HEK293 (cell line): Measurements from ENCODE around the gene EDARADD.

Experiments
- OVOL3 ChIP-seq: fragments of 450-650 bp; formaldehyde crosslinking; IDR thresholded peaks from 2 replicates; pipeline ENCODE4 v1.5.1; 2016; ENCODE audit warnings: missing biosample characterization, missing genetic modification characterization
- REPIN1 ChIP-seq: fragments of 450-650 bp; formaldehyde crosslinking; IDR thresholded peaks from 2 replicates; pipeline ENCODE4 v1.5.1; 2017; ENCODE audit warnings: missing biosample characterization, missing genetic modification characterization, low read depth
- SCRT1 ChIP-seq: fragments of 450-650 bp; formaldehyde crosslinking; IDR thresholded peaks from 2 replicates; pipeline ENCODE4 v1.5.1; 2016; ENCODE audit warnings: missing biosample characterization, missing genetic modification characterization, borderline replicate concordance
- SETDB1 ChIP-seq: IDR thresholded peaks from one replicate; pipeline ENCODE4 v1.6.1; 2017; ENCODE audit warnings: mild to moderate bottlenecking, low read length, moderate library complexity, mixed read lengths; ENCODE audit not compliant: insufficient read length
- TRIM28 ChIP-seq: IDR thresholded peaks from 2 replicates; pipeline ENCODE4 v1.6.1; 2011; ENCODE audit warnings: low read length, control low read depth, borderline replicate concordance
- WT1 ChIP-seq: fragments of 450-650 bp; formaldehyde crosslinking; IDR thresholded peaks from 2 replicates; pipeline ENCODE4 v1.5.1; 2016; ENCODE audit warnings: missing biosample characterization, missing genetic modification characterization
- YY1 ChIP-seq: fragments of 450-650 bp; formaldehyde crosslinking; IDR thresholded peaks from 2 replicates; pipeline ENCODE4 v1.5.1; 2018; ENCODE audit warnings: missing biosample characterization, missing genetic modification characterization
- ZIC2 ChIP-seq: fragments of 450-650 bp; formaldehyde crosslinking; IDR thresholded peaks from 2 replicates; pipeline ENCODE4 v1.5.1; 2016; ENCODE audit warnings: missing biosample characterization, missing genetic modification characterization
- ZNF138 ChIP-seq: fragments of 450-650 bp; formaldehyde crosslinking; IDR thresholded peaks from 2 replicates; pipeline ENCODE4 v1.5.1; 2016; ENCODE audit warnings: missing biosample characterization, missing genetic modification characterization, borderline replicate concordance
- ZNF169 ChIP-seq: fragments of 450-650 bp; formaldehyde crosslinking; IDR thresholded peaks from 2 replicates; pipeline ENCODE4 v1.5.1; 2016; ENCODE audit warnings: missing biosample characterization, missing genetic modification characterization
- ZNF175 ChIP-seq: fragments of 450-650 bp; formaldehyde crosslinking; IDR thresholded peaks from 2 replicates; pipeline ENCODE4 v1.5.1; 2016; ENCODE audit warnings: missing biosample characterization, missing genetic modification characterization
- ZNF184 ChIP-seq: fragments of 450-650 bp; IDR thresholded peaks from 2 replicates; pipeline ENCODE4 v1.5.1; 2018; ENCODE audit warnings: missing biosample characterization, mild to moderate bottlenecking, missing genetic modification characterization
- ZNF19 ChIP-seq: fragments of 450-650 bp; formaldehyde crosslinking; IDR thresholded peaks from 2 replicates; pipeline ENCODE4; 2016; ENCODE audit warnings: missing biosample characterization, missing genetic modification characterization, low read depth
- ZNF211 ChIP-seq: fragments of 450-650 bp; formaldehyde crosslinking; IDR thresholded peaks from 2 replicates; pipeline ENCODE4 v1.5.1; 2016; ENCODE audit warnings: low read depth, missing biosample characterization, missing genetic modification characterization
- ZNF560 ChIP-seq: fragments of 450-650 bp; formaldehyde crosslinking; IDR thresholded peaks from 2 replicates; pipeline ENCODE4 v1.5.1; 2017; ENCODE audit warnings: missing biosample characterization, missing genetic modification characterization, borderline replicate concordance
- ZNF660 ChIP-seq: fragments of 450-650 bp; IDR thresholded peaks from 2 replicates; pipeline ENCODE4 v1.5.1; 2018; ENCODE audit warnings: missing biosample characterization, mild to moderate bottlenecking, missing genetic modification characterization
- ZSCAN23 ChIP-seq: fragments of 450-650 bp; formaldehyde crosslinking; IDR thresholded peaks from 2 replicates; pipeline ENCODE4 v1.5.1; 2016; ENCODE audit warnings: missing biosample characterization, missing genetic modification characterization
- TF ChIP-seq, protein P1 (sequence below): fragments of 450-650 bp; formaldehyde crosslinking; conservative IDR thresholded peaks from 2 replicates; pipeline ENCODE4 v1.5.1; 2016; ENCODE audit warnings: low read depth, missing biosample characterization, missing genetic modification characterization
- TF ChIP-seq, protein P2 (sequence below): fragments of 450-650 bp; formaldehyde crosslinking; IDR thresholded peaks from 2 replicates; pipeline ENCODE4 v1.5.1; 2016; ENCODE audit warnings: missing biosample characterization, missing genetic modification characterization
- TF ChIP-seq, protein P3 (sequence below): fragments of 450-650 bp; formaldehyde crosslinking; IDR thresholded peaks from 2 replicates; pipeline ENCODE4 v1.5.1; 2016; ENCODE audit warnings: missing biosample characterization, missing genetic modification characterization
- TF ChIP-seq, protein P4 (sequence below): fragments of 450-650 bp; formaldehyde crosslinking; IDR thresholded peaks from 2 replicates; pipeline ENCODE4 v1.5.1; 2017; ENCODE audit warnings: missing biosample characterization, missing genetic modification characterization
- TF ChIP-seq, protein P5 (sequence below): fragments of 450-650 bp; formaldehyde crosslinking; IDR thresholded peaks from 2 replicates; pipeline ENCODE4 v1.5.1; 2016; ENCODE audit warnings: missing biosample characterization, missing genetic modification characterization
- TF ChIP-seq, protein P6 (sequence below): fragments of 450-650 bp; formaldehyde crosslinking; IDR thresholded peaks from 2 replicates; pipeline ENCODE4 v1.5.1; 2017; ENCODE audit warnings: missing biosample characterization, missing genetic modification characterization
- TF ChIP-seq, protein P7 (sequence below): IDR thresholded peaks from 2 replicates; pipeline ENCODE4 v1.6.1; 2011; ENCODE audit warnings: mild to moderate bottlenecking, low read depth, low read length, borderline replicate concordance

Gene EDARADD

DNA sequence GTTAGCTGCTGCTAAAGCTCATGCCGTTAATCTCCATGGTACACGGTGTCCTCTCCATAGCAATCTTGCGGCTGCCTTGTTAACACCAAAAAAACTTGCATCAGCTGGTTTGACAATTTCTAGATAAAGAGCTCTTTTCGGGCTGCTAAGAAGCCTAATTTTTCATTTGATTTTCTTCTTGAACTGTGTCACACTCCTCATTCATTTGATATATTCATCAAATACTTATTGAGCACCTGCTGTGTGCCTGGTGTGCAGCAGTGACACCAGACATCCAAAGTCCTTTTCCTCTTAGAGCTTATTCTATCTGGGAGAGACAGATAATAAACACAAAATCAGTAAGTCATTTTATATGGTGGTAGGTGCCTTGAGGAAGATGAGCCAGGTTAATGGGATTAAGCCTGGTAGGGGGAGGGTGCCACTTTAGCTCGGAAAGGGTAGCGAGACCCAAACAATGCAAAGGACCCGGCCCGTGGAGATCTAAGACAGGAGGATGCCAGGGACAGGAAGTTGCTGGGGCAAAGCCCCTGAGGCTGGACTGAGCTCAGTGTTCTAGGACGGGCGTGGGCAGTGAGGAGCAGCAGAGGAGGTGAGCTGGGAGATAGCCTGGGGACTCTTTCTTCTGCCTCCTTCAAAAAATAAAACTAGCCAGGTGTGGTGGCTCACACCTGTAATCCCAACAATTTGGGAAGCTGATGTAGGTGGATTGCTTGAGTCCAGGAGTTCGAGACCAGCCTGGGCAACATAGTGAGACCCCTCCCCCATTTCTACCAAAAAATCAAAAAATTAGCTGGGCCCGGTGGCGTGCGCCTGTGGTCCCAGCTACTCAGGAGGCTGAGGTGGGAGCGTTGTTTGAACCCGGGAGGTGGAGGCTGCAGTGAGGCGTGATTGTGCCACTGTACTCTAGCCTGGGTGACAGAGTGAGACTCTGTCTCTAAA lies 79.0 kb downstream of the EDARADD start (continued):
- TF ChIP-seq, protein P1, sequence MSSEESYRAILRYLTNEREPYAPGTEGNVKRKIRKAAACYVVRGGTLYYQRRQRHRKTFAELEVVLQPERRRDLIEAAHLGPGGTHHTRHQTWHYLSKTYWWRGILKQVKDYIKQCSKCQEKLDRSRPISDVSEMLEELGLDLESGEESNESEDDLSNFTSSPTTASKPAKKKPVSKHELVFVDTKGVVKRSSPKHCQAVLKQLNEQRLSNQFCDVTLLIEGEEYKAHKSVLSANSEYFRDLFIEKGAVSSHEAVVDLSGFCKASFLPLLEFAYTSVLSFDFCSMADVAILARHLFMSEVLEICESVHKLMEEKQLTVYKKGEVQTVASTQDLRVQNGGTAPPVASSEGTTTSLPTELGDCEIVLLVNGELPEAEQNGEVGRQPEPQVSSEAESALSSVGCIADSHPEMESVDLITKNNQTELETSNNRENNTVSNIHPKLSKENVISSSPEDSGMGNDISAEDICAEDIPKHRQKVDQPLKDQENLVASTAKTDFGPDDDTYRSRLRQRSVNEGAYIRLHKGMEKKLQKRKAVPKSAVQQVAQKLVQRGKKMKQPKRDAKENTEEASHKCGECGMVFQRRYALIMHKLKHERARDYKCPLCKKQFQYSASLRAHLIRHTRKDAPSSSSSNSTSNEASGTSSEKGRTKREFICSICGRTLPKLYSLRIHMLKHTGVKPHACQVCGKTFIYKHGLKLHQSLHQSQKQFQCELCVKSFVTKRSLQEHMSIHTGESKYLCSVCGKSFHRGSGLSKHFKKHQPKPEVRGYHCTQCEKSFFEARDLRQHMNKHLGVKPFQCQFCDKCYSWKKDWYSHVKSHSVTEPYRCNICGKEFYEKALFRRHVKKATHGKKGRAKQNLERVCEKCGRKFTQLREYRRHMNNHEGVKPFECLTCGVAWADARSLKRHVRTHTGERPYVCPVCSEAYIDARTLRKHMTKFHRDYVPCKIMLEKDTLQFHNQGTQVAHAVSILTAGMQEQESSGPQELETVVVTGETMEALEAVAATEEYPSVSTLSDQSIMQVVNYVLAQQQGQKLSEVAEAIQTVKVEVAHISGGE (tag by site-specific recombination) = no peak
- TF ChIP-seq OVOL3 (tag by site-specific recombination) (0 out of 2 replicates have a peak, but pooled peaks have one; percentile 26), ZNF169 (tag by site-specific recombination) (no peak), REPIN1 (tag by site-specific recombination) (no peak), TRIM28 (no peak), YY1 (tag by site-specific recombination) (no peak), ZNF138 (tag by site-specific recombination) (no peak), SETDB1 (no peak), WT1 (tag by site-specific recombination) (no peak), ZSCAN23 (no peak), ZNF211 (tag by site-specific recombination) (no peak), ZNF660 (tag by site-specific recombination) (no peak; the same call in 1 of the 2 replicates), ZIC2 (tag by site-specific recombination) (0 out of 2 replicates have a peak, but pooled peaks have one; percentile 6), ZNF184 (no peak), ZNF175 (tag by site-specific recombination) (no peak), ZNF19 (tag by site-specific recombination) (no peak), ZNF560 (tag by site-specific recombination) (no peak), SCRT1 (tag by site-specific recombination) (no peak)
- TF ChIP-seq, protein P2, sequence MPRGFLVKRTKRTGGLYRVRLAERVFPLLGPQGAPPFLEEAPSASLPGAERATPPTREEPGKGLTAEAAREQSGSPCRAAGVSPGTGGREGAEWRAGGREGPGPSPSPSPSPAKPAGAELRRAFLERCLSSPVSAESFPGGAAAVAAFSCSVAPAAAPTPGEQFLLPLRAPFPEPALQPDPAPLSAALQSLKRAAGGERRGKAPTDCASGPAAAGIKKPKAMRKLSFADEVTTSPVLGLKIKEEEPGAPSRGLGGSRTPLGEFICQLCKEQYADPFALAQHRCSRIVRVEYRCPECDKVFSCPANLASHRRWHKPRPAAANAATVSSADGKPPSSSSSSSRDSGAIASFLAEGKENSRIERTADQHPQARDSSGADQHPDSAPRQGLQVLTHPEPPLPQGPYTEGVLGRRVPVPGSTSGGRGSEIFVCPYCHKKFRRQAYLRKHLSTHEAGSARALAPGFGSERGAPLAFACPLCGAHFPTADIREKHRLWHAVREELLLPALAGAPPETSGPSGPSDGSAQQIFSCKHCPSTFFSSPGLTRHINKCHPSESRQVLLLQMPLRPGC (tag by site-specific recombination) = no peak
- TF ChIP-seq, protein P3, sequence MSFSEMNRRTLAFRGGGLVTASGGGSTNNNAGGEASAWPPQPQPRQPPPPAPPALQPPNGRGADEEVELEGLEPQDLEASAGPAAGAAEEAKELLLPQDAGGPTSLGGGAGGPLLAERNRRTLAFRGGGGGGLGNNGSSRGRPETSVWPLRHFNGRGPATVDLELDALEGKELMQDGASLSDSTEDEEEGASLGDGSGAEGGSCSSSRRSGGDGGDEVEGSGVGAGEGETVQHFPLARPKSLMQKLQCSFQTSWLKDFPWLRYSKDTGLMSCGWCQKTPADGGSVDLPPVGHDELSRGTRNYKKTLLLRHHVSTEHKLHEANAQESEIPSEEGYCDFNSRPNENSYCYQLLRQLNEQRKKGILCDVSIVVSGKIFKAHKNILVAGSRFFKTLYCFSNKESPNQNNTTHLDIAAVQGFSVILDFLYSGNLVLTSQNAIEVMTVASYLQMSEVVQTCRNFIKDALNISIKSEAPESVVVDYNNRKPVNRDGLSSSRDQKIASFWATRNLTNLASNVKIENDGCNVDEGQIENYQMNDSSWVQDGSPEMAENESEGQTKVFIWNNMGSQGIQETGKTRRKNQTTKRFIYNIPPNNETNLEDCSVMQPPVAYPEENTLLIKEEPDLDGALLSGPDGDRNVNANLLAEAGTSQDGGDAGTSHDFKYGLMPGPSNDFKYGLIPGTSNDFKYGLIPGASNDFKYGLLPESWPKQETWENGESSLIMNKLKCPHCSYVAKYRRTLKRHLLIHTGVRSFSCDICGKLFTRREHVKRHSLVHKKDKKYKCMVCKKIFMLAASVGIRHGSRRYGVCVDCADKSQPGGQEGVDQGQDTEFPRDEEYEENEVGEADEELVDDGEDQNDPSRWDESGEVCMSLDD (tag by site-specific recombination) = no peak
- TF ChIP-seq, protein P4, sequence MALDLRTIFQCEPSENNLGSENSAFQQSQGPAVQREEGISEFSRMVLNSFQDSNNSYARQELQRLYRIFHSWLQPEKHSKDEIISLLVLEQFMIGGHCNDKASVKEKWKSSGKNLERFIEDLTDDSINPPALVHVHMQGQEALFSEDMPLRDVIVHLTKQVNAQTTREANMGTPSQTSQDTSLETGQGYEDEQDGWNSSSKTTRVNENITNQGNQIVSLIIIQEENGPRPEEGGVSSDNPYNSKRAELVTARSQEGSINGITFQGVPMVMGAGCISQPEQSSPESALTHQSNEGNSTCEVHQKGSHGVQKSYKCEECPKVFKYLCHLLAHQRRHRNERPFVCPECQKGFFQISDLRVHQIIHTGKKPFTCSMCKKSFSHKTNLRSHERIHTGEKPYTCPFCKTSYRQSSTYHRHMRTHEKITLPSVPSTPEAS (tag by site-specific recombination) = no peak
- TF ChIP-seq, protein P5, sequence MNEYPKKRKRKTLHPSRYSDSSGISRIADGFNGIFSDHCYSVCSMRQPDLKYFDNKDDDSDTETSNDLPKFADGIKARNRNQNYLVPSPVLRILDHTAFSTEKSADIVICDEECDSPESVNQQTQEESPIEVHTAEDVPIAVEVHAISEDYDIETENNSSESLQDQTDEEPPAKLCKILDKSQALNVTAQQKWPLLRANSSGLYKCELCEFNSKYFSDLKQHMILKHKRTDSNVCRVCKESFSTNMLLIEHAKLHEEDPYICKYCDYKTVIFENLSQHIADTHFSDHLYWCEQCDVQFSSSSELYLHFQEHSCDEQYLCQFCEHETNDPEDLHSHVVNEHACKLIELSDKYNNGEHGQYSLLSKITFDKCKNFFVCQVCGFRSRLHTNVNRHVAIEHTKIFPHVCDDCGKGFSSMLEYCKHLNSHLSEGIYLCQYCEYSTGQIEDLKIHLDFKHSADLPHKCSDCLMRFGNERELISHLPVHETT = no peak
- TF ChIP-seq, protein P6, sequence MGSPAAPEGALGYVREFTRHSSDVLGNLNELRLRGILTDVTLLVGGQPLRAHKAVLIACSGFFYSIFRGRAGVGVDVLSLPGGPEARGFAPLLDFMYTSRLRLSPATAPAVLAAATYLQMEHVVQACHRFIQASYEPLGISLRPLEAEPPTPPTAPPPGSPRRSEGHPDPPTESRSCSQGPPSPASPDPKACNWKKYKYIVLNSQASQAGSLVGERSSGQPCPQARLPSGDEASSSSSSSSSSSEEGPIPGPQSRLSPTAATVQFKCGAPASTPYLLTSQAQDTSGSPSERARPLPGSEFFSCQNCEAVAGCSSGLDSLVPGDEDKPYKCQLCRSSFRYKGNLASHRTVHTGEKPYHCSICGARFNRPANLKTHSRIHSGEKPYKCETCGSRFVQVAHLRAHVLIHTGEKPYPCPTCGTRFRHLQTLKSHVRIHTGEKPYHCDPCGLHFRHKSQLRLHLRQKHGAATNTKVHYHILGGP (tag by site-specific recombination) = no peak
- TF ChIP-seq, protein P7, sequence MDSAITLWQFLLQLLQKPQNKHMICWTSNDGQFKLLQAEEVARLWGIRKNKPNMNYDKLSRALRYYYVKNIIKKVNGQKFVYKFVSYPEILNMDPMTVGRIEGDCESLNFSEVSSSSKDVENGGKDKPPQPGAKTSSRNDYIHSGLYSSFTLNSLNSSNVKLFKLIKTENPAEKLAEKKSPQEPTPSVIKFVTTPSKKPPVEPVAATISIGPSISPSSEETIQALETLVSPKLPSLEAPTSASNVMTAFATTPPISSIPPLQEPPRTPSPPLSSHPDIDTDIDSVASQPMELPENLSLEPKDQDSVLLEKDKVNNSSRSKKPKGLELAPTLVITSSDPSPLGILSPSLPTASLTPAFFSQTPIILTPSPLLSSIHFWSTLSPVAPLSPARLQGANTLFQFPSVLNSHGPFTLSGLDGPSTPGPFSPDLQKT = no peak
